Testis (tissue), 3 donors: ENCODE data around the gene PTGER1. TPM values are rescaled to one million over a fixed set of nuclear protein-coding genes. Genes with fewer than 3 reads are reported as not detected.

Source experiments
- DNase-seq: peaks from one replicate; pipeline ENCODE4 v3.0.0-alpha.2; 2019
- H3K27ac ChIP-seq, 2 donors: fragments of 200-600 bp; sonication (generic); one replicate each; pipeline ENCODE4 v1.5.1; 2019
- H3K27me3 ChIP-seq: fragments of 200-600 bp; sonication (generic); one replicate; pipeline ENCODE4 v1.5.1; 2019
- H3K36me3 ChIP-seq: fragments of 200-600 bp; sonication (generic); one replicate; pipeline ENCODE4 v1.5.1; 2017; ENCODE audit warnings: low read depth; ENCODE audit errors: missing control alignments
- H3K4me1 ChIP-seq: fragments of 200-600 bp; sonication (generic); one replicate; pipeline ENCODE4 v1.5.1; 2019
- H3K4me3 ChIP-seq, 2 donors: fragments of 200-600 bp; sonication (generic); one replicate each; pipeline ENCODE4 v1.5.1; 2017 to 2019
- H3K9me3 ChIP-seq: fragments of 200-600 bp; sonication (generic); one replicate; pipeline ENCODE4 v1.5.1; 2017
- CTCF ChIP-seq, 3 experiments: fragments of 450-650 bp in 2 of 3; fragments of 200-600 bp in 1 of 3; sonication (generic) in 1 of 3; IDR thresholded peaks; one replicate each; pipeline ENCODE4 v1.5.1; 2016 to 2019; ENCODE audit warnings: antibody characterized with exemption in 3 of 3, mild to moderate bottlenecking in 2 of 3, moderate library complexity in 1 of 3
- POLR2A ChIP-seq: fragments of 450-650 bp; IDR thresholded peaks from one replicate; pipeline ENCODE4 v1.6.1; 2017; ENCODE audit warnings: antibody characterized with exemption, mild to moderate bottlenecking, moderate library complexity
- WGBS, 2 donors: methylation state at CpG; one replicate each; pipeline ENCODE4 v1.1.5; 2018; 5-methylcytosine and 5-hydroxymethylcytosine counted together
- intact Hi-C: fragments of 100-400 bp; cut with DNase I; formaldehyde crosslinking; loops from one replicate; pipeline ENCODE4 v1.15.1; 2023; ENCODE audit warnings: low total_unique reads
- polyA plus RNA-seq: library from polyadenylated mRNA; stranded (reverse); fragments of 350-450 nt; fragmentation: Illumina TruSeq; extraction: RNeasy Lipid Tissue Mini Kit (QIAGEN cat#74804); gene quantifications from one replicate; pipeline ENCODE4 v1.2.3, GENCODE V29; 2014; ENCODE audit warnings: low read depth, low replicate concordance; ENCODE audit not compliant: insufficient read depth
- total RNA-seq, 2 donors: library from RNA; depleted of rRNA; stranded (reverse); fragments of >200 nt; gene quantifications; one replicate each; pipeline ENCODE4 v1.2.3, GENCODE V29; 2016

PTGER1 gene
- total and polyA plus RNA-seq, 3 donors from 2014 or later, result 0.22 to 1.5 (median 1.4) TPM

GRCh38 chr19:14515501-14516047 lies 40.4 kb upstream of the PTGER1 start:
- no peak for DNase-seq
- H3K9me3 ChIP-seq, result no peaks in the 10 kb centered on the region
- no peak overlapping the region for H3K4me3 ChIP-seq
- H3K4me1 ChIP-seq, result peaks cover 44% of the 10 kb centered on the region
- no peaks in the 10 kb centered on the region for H3K36me3 ChIP-seq
- H3K27me3 ChIP-seq, result no peaks in the 10 kb centered on the region
- TF ChIP-seq CTCF (IDR thresholded peaks at IDR 0.05) (no peak), POLR2A (no peak)
- intact Hi-C loops, result no loop called here
- peak overlapping the region in 1 of 2 donors; percentile 100 for H3K27ac ChIP-seq
- WGBS, 2 donors, result 45 to 60% methylated on average over 8 of the region's 8 CpGs

GRCh38 chr19:14514215-14514863 lies 39.2 kb upstream of the PTGER1 start:
- H3K27me3 ChIP-seq, result no peaks in the 10 kb centered on the region
- H3K4me1 ChIP-seq, result peaks cover 34% of the 10 kb centered on the region
- H3K27ac ChIP-seq, result peak overlapping the region in 1 of 2 donors; percentile 35
- TF ChIP-seq POLR2A (no peak), CTCF (IDR thresholded peaks at IDR 0.05) (no peak)
- H3K9me3 ChIP-seq, result no peaks in the 10 kb centered on the region
- WGBS, 2 donors, result 52 to 61% methylated on average over 8 of the region's 8 CpGs
- H3K36me3 ChIP-seq, result no peaks in the 10 kb centered on the region
- no peak for DNase-seq
- intact Hi-C loops, result no loop called here
- no peak overlapping the region for H3K4me3 ChIP-seq

DNA sequence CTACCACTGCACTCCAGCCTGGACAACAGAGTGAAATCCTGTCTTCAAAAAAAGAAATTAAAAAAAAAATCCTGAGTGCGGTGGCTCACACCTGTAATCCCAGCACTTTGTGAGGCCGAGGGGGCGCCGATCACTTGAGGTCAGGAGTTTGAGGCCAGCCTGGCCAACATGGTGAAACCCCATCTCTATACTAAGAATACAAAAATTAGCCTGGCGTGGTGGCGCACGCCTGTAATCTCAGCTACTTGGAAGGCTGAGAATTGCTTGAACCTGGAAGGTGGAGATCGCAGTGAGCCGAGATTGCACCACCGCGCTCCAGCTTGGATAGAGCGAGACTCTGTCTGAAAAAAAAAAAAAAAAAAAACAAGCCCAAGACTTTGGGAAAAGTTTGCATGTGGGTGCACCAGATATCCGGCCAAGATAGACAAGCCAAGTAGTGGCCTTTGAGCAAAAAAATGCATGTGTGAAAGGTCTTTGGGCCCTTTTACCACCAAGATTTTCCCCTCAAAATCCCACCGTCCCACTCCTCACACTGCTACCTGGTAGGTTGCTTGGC lies 37.3 kb upstream of the PTGER1 start:
- TF ChIP-seq CTCF (IDR thresholded peaks at IDR 0.05) (no peak), POLR2A (no peak)
- no peak overlapping the region for H3K4me3 ChIP-seq
- no peaks in the 10 kb centered on the region for H3K36me3 ChIP-seq
- no peaks in the 10 kb centered on the region for H3K27me3 ChIP-seq
- H3K9me3 ChIP-seq, result no peaks in the 10 kb centered on the region
- WGBS, 2 donors, result 91 to 97% methylated on average over 14 of the region's 14 CpGs
- no peak for DNase-seq
- intact Hi-C loops, result no loop called here
- no peak overlapping the region for H3K27ac ChIP-seq
- peaks cover 27% of the 10 kb centered on the region for H3K4me1 ChIP-seq

DNA sequence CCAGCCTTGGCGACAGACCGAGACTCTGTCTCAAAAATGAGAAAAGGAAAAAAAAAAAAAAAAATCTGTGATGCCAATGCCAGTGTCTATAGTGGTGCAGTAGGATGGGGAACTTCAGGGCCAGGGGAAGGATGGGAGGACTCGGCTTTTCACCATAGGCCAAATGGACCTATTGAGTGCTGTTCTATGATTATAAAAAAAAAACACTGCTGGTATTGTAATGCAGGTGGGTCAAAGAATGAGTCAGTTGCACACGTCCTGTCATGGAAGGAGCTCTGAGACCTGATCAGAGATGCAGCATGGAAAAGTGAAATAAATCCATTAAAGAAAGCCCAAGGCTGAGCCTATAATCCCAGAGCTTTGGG lies 36.1 kb upstream of the PTGER1 start:
- intact Hi-C loops, result no loop called here
- H3K27ac ChIP-seq, result peak overlapping the region in 1 of 2 donors; percentile 70

More for the DNA sequence above, 36.1 kb upstream of the PTGER1 start:
- no peaks in the 10 kb centered on the region for H3K27me3 ChIP-seq
- H3K4me3 ChIP-seq, result no peak overlapping the region
- WGBS, 2 donors, result 83 to 86% methylated on average over 4 of the region's 4 CpGs
- no peaks in the 10 kb centered on the region for H3K9me3 ChIP-seq
- no peak for DNase-seq
- no peak for TF ChIP-seq CTCF (IDR thresholded peaks at IDR 0.05)
- no peak for TF ChIP-seq POLR2A
- H3K4me1 ChIP-seq, result peaks cover 19% of the 10 kb centered on the region
- no peaks in the 10 kb centered on the region for H3K36me3 ChIP-seq
